Frontal cortex (tissue), 4 donors: ENCODE data around the gene SMAP2. TPM values are rescaled to one million over a fixed set of nuclear protein-coding genes. Genes with fewer than 3 reads are reported as not detected.
A peak's percentile ranks its signal among the peaks of the same experiment; 100 is the strongest.
"Not testable (repeated sequence)": the region's sequence is repeated elsewhere in the genome, so short reads cannot be mapped to it uniquely, and the experiment has no call there.

Source experiments
- DNase-seq, 2 donors: peaks; one replicate each; pipeline ENCODE4 v3.0.0; 2012; ENCODE audit warnings: low spot score in 2 of 2
- FAIRE-seq: peaks from 2 replicates; lab custom pipeline; 2012; peaks lifted over from hg19 to GRCh38; lab: Jason Lieb, UNC
- total RNA-seq: library from RNA; depleted of rRNA; stranded (reverse); fragments of >200 nt; gene quantifications from one replicate; pipeline ENCODE4 v1.2.3, GENCODE V29; 2014
- donor health status: control.
- donor health status: control.
- donor health status: control.

The SMAP2 gene
- total RNA-seq, 1 donor from 2014 or later: 28.1 TPM

GRCh38 chr1:40388456-40389321 lies 15.2 kb downstream of the SMAP2 start:
- FAIRE-seq, DNase-seq: not testable (repeated sequence)

- no peak for FAIRE-seq
- DNase-seq: no peak
These were observed 15.8 kb downstream of the SMAP2 start for GRCh38 chr1:40389322-40389803.

GRCh38 chr1:40389871-40390560 lies 16.5 kb downstream of the SMAP2 start:
- DNase-seq: no peak

GRCh38 chr1:40390857-40391256 lies 17.3 kb downstream of the SMAP2 start:
- FAIRE-seq: no peak
- DNase-seq: no peak

More at GRCh38 chr1:40389871-40390560, 16.5 kb downstream of the SMAP2 start:
- FAIRE-seq: no peak

- DNase-seq: no peak
- no peak for FAIRE-seq
These were observed 18.2 kb downstream of the SMAP2 start for GRCh38 chr1:40391688-40392145.

- FAIRE-seq: no peak
- peak in 1 of 2 donors; percentile 36 for DNase-seq
These were observed 18.7 kb downstream of the SMAP2 start for GRCh38 chr1:40392221-40392620.

- no peak for FAIRE-seq
- no peak for DNase-seq
These were observed 19.6 kb downstream of the SMAP2 start for GRCh38 chr1:40393173-40393572.

GRCh38 chr1:40394491-40395172 lies 21.1 kb downstream of the SMAP2 start:
- DNase-seq: no peak
- FAIRE-seq: no peak

GRCh38 chr1:40395190-40396175 lies 22.0 kb downstream of the SMAP2 start:
- FAIRE-seq (no peak), DNase-seq (no peak)

- no peak for DNase-seq
- no peak for FAIRE-seq
These were observed 22.9 kb downstream of the SMAP2 start for GRCh38 chr1:40396420-40396819.

GRCh38 chr1:40397258-40397657 lies 23.7 kb downstream of the SMAP2 start:
- DNase-seq (no peak), FAIRE-seq (no peak)

- DNase-seq (no peak), FAIRE-seq (no peak)
These were observed 26.6 kb downstream of the SMAP2 start for GRCh38 chr1:40399984-40400704.

GRCh38 chr1:40401473-40402201 lies 28.1 kb downstream of the SMAP2 start:
- no peak for FAIRE-seq
- no peak for DNase-seq

- DNase-seq (peak in 1 of 2 donors; percentile 29), FAIRE-seq (peak; percentile 58)
These were observed 31.3 kb downstream of the SMAP2 start for GRCh38 chr1:40404670-40405462.

- no peak for FAIRE-seq
- DNase-seq: no peak
These were observed 32.3 kb downstream of the SMAP2 start for GRCh38 chr1:40405812-40406211.

GRCh38 chr1:40407453-40407852 lies 33.9 kb downstream of the SMAP2 start:
- DNase-seq (no peak), FAIRE-seq (peak; percentile 96)

GRCh38 chr1:40409467-40409866 lies 35.9 kb downstream of the SMAP2 start:
- DNase-seq (no peak), FAIRE-seq (no peak)
